Measurements from ENCODE around the gene COL24A1.
A peak's percentile ranks its signal among the peaks of the same experiment; 100 is the strongest.
"Not testable (repeated sequence)": the region's sequence is repeated elsewhere in the genome, so short reads cannot be mapped to it uniquely, and the experiment has no call there.

The COL24A1 gene

DNA sequence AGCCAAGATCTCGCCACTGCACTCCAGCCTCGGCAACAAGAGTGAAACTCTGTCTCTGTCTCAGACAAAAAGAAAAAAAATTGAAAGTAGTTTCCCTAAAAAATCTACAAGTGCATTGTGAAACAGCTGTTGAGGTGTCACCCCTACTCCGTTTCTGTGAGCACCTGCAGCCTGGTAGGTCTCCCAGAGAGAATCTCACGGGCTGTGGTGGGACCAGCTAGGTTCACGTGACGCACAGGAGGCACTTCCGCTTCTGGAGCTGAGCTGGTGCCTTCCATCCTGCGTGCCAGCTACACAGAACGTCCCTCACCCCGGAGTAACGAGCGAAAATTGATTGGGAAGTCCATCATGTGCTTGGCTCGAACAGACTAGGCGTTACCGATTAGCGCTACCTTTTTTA is 66.8 kb downstream of the COL24A1 start:
- H3K27ac ChIP-seq (ENCODE audit: insufficient read depth in 1 of 2, low read depth in 1 of 2, low read length in 2 of 2, poor library complexity in 1 of 2, severe bottlenecking in 2 of 2) = no peak overlapping the region
- H3K4me3 ChIP-seq (ENCODE audit: control insufficient read depth in 1 of 7, extremely low read depth in 1 of 7, insufficient read depth in 4 of 7, low read depth in 2 of 7, low read length in 6 of 7) = no peak overlapping the region
- DNase-seq = no peak
- POLR2A ChIA-PET = no interaction called here
- H3K36me3 ChIP-seq (ENCODE audit: control insufficient read depth in 4 of 4, insufficient read depth in 4 of 4, low read length in 3 of 4) = no peaks in the 10 kb centered on the region
- H3K9me3 ChIP-seq (ENCODE audit: control extremely low read depth in 1 of 5, control insufficient read depth in 4 of 5, insufficient read depth in 2 of 5, low read depth in 1 of 5, low read length in 4 of 5) = peaks cover 0 to 3% (median 0%) of the 10 kb centered on the region in 5 experiments
- peaks cover 2 to 16% (median 7%) of the 10 kb centered on the region in 4 experiments for H3K4me1 ChIP-seq (ENCODE audit: control extremely low read depth in 1 of 4, control insufficient read depth in 4 of 4, insufficient read depth in 4 of 4, low read length in 3 of 4)
- 98% methylated on average over 10 of the region's 16 CpGs for WGBS (ENCODE audit: insufficient coverage)
- no peaks in the 10 kb centered on the region for H3K27me3 ChIP-seq (replicated peaks in 2 of 5; ENCODE audit: control insufficient read depth in 4 of 5, insufficient read depth in 5 of 5, low read length in 4 of 5)
- CTCF ChIA-PET = interaction anchor here (1.1 kb wide), 1 partner anchor 16 kb away, joined by 3 read pairs; no protein-coding TSS in a partner anchor

DNA sequence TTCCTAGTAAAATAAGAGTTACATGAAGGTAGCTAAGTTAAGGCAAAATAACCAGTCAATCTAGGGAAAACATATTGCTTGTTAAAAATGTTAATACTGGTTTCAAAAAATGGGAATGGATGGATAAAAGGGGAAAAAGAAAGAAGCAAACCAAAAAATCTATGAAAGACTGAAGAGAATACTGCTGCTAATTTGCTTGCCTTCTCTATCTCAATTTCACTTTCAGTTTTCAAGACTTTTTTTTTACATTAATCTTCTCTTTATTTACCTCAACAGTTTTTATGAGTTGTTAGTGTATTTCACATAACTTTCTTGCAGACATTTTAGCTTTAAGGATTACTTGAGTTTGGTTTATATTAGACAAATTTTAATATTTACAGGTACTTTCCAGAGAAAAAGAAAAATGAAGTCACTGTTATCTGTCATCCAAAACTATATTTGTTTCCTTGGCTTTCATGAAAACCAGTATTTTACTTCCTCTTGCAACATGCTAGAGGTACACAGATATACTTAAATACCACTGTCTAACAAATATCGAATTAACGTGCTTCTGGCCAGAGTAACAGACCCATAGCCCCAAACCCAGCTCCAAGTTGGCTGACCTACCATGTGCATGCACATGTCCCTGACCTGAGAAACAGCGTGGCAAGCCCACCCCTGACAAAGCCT is 70.7 kb downstream of the COL24A1 start:
- Histone ChIP-seq H3K36me3 (ENCODE audit: control insufficient read depth in 4 of 4, insufficient read depth in 4 of 4, low read length in 3 of 4) (no peaks in the 10 kb centered on the region), H3K9me3 (ENCODE audit: control extremely low read depth in 1 of 5, control insufficient read depth in 4 of 5, insufficient read depth in 2 of 5, low read depth in 1 of 5, low read length in 4 of 5) (no peaks in the 10 kb centered on the region), H3K4me1 (ENCODE audit: control extremely low read depth in 1 of 4, control insufficient read depth in 4 of 4, insufficient read depth in 4 of 4, low read length in 3 of 4) (peaks cover 2 to 16% (median 7%) of the 10 kb centered on the region in 4 experiments), H3K4me3 (ENCODE audit: control insufficient read depth in 1 of 7, extremely low read depth in 1 of 7, insufficient read depth in 4 of 7, low read depth in 2 of 7, low read length in 6 of 7) (peak overlapping the region in 4 of 7 experiments; percentile 8 to 64 (median 12)), H3K27me3 (replicated peaks in 2 of 5; ENCODE audit: control insufficient read depth in 4 of 5, insufficient read depth in 5 of 5, low read length in 4 of 5) (no peaks in the 10 kb centered on the region), H3K27ac (ENCODE audit: insufficient read depth in 1 of 2, low read depth in 1 of 2, low read length in 2 of 2, poor library complexity in 1 of 2, severe bottlenecking in 2 of 2) (peak overlapping the region; percentile 29 to 70)
- peak in 2 of 3 donors; percentile 53 to 59 for DNase-seq
- 27% methylated on average over 3 of the region's 3 CpGs for WGBS (ENCODE audit: insufficient coverage)
- CTCF ChIA-PET = no interaction called here
- POLR2A ChIA-PET = interaction anchor here (0.7 kb wide), 1 partner anchor 98 kb away, joined by 3 read pairs; no protein-coding TSS in a partner anchor

DNA sequence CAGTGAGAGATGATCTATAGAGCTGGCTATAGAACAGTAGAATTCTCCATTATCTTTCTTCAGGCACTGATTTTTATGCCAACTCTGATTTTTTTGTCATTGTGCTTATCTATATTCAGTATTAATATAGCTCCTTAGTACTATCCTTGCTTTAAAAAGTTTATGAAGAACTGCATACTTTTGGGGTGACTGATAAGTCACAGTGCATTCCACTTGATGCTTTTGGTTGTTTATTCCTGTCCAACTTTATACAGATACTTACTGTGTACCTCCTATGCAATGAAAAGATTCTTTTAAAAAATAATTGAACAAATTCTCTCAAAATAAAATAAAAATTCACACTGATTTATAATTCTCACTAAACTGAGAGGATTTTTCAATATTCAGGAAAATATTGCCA is 71.6 kb downstream of the COL24A1 start:
- CTCF ChIA-PET = interaction anchor here (1.3 to 1.5 kb wide), 2 partner anchors 16 to 69 kb away, joined by 3 to 4 read pairs; no protein-coding TSS in a partner anchor
- POLR2A ChIA-PET = no interaction called here
- H3K4me1 ChIP-seq (ENCODE audit: control extremely low read depth in 1 of 4, control insufficient read depth in 4 of 4, insufficient read depth in 4 of 4, low read length in 3 of 4) = peaks cover 2 to 16% (median 7%) of the 10 kb centered on the region in 4 experiments
- H3K27me3 ChIP-seq (replicated peaks in 2 of 5; ENCODE audit: control insufficient read depth in 4 of 5, insufficient read depth in 5 of 5, low read length in 4 of 5) = no peaks in the 10 kb centered on the region
- no peak for DNase-seq
- peak overlapping the region in 1 of 7 experiments; percentile 64 for H3K4me3 ChIP-seq (ENCODE audit: control insufficient read depth in 1 of 7, extremely low read depth in 1 of 7, insufficient read depth in 4 of 7, low read depth in 2 of 7, low read length in 6 of 7)
- no peak overlapping the region for H3K27ac ChIP-seq (ENCODE audit: insufficient read depth in 1 of 2, low read depth in 1 of 2, low read length in 2 of 2, poor library complexity in 1 of 2, severe bottlenecking in 2 of 2)
- H3K36me3 ChIP-seq (ENCODE audit: control insufficient read depth in 4 of 4, insufficient read depth in 4 of 4, low read length in 3 of 4) = no peaks in the 10 kb centered on the region
- no peaks in the 10 kb centered on the region for H3K9me3 ChIP-seq (ENCODE audit: control extremely low read depth in 1 of 5, control insufficient read depth in 4 of 5, insufficient read depth in 2 of 5, low read depth in 1 of 5, low read length in 4 of 5)

DNA sequence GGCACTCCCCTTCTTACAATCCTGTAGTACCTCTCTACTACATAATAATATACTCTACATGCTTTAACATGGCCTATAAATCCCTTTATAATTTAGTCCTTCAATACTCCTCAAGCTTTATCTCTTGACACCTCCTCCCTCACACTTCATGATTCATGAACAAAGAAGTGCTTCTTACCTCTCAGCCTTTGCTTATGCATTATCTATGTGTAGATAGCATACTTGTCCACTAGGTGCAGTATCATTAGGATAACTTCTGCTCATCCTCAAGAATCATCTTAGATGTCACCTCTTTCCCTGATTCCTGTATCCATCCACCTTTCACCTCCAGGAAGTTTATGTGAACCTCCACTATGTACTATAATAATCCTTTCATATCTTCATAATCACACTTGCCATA is 74.4 kb downstream of the COL24A1 start:
- Histone ChIP-seq H3K9me3 (ENCODE audit: control extremely low read depth in 1 of 5, control insufficient read depth in 4 of 5, insufficient read depth in 2 of 5, low read depth in 1 of 5, low read length in 4 of 5) (peaks cover 0 to 2% (median 0%) of the 10 kb centered on the region in 5 experiments), H3K4me1 (ENCODE audit: control extremely low read depth in 1 of 4, control insufficient read depth in 4 of 4, insufficient read depth in 4 of 4, low read length in 3 of 4) (peaks cover 2 to 16% (median 7%) of the 10 kb centered on the region in 4 experiments), H3K27ac (ENCODE audit: insufficient read depth in 1 of 2, low read depth in 1 of 2, low read length in 2 of 2, poor library complexity in 1 of 2, severe bottlenecking in 2 of 2) (no peak overlapping the region), H3K4me3 (ENCODE audit: control insufficient read depth in 1 of 7, extremely low read depth in 1 of 7, insufficient read depth in 4 of 7, low read depth in 2 of 7, low read length in 6 of 7) (no peak overlapping the region), H3K27me3 (replicated peaks in 2 of 5; ENCODE audit: control insufficient read depth in 4 of 5, insufficient read depth in 5 of 5, low read length in 4 of 5) (no peaks in the 10 kb centered on the region), H3K36me3 (ENCODE audit: control insufficient read depth in 4 of 4, insufficient read depth in 4 of 4, low read length in 3 of 4) (no peaks in the 10 kb centered on the region)
- CTCF ChIA-PET = no interaction called here
- POLR2A ChIA-PET = no interaction called here
- DNase-seq = no peak

DNA sequence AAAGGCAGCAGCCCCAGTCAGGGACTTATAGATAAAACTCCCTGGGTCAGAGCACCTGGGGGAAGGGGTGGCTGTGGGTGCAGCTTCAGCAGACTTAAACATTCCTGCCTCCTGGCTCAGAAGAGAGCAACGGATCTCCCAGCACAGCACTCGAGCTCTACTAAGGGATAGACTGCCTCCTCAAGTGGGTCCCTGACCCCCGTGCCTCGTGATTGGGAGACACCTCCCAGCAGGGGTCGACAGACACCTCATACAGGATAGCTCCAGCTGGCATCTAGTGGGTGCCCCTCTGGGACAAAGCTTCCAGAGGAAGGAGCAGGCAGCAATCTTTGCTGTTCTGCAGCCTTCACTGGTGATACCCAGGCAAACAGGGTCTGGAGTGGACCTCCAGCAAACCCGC is 84.1 kb downstream of the COL24A1 start:
- CTCF ChIA-PET; H3K4me3 ChIP-seq (ENCODE audit: control insufficient read depth in 1 of 7, extremely low read depth in 1 of 7, insufficient read depth in 4 of 7, low read depth in 2 of 7, low read length in 6 of 7); H3K4me1 ChIP-seq (ENCODE audit: control extremely low read depth in 1 of 4, control insufficient read depth in 4 of 4, insufficient read depth in 4 of 4, low read length in 3 of 4); H3K9me3 ChIP-seq (ENCODE audit: control extremely low read depth in 1 of 5, control insufficient read depth in 4 of 5, insufficient read depth in 2 of 5, low read depth in 1 of 5, low read length in 4 of 5); H3K27ac ChIP-seq (ENCODE audit: insufficient read depth in 1 of 2, low read depth in 1 of 2, low read length in 2 of 2, poor library complexity in 1 of 2, severe bottlenecking in 2 of 2); H3K36me3 ChIP-seq (ENCODE audit: control insufficient read depth in 4 of 4, insufficient read depth in 4 of 4, low read length in 3 of 4); DNase-seq; POLR2A ChIA-PET; H3K27me3 ChIP-seq (replicated peaks in 2 of 5; ENCODE audit: control insufficient read depth in 4 of 5, insufficient read depth in 5 of 5, low read length in 4 of 5): not testable (repeated sequence)
- WGBS (ENCODE audit: insufficient coverage) = 95% methylated on average over 4 of the region's 6 CpGs

DNA sequence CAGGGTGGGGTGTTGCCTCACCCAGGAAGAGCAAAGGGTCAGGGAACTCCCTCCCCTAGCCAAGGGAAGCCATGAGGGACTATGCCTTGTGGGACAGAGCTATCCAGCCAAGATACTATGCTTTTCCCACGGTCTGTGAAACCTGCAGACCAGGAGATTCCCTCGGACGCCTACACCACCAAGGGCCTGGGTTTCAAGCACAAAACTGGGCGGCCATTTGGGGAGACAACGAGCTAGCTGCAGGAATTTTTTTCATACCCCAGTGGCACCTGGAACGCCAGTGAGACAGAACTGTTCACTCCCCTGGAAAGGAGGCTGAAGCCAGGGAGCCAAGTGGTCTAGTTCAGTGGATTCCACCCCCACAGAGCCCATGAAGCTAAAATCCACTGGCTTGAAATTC is 84.7 kb downstream of the COL24A1 start:
- DNase-seq; H3K4me1 ChIP-seq (ENCODE audit: control extremely low read depth in 1 of 4, control insufficient read depth in 4 of 4, insufficient read depth in 4 of 4, low read length in 3 of 4); CTCF ChIA-PET; H3K4me3 ChIP-seq (ENCODE audit: control insufficient read depth in 1 of 7, extremely low read depth in 1 of 7, insufficient read depth in 4 of 7, low read depth in 2 of 7, low read length in 6 of 7); H3K27ac ChIP-seq (ENCODE audit: insufficient read depth in 1 of 2, low read depth in 1 of 2, low read length in 2 of 2, poor library complexity in 1 of 2, severe bottlenecking in 2 of 2); H3K27me3 ChIP-seq (replicated peaks in 2 of 5; ENCODE audit: control insufficient read depth in 4 of 5, insufficient read depth in 5 of 5, low read length in 4 of 5); H3K9me3 ChIP-seq (ENCODE audit: control extremely low read depth in 1 of 5, control insufficient read depth in 4 of 5, insufficient read depth in 2 of 5, low read depth in 1 of 5, low read length in 4 of 5); POLR2A ChIA-PET; H3K36me3 ChIP-seq (ENCODE audit: control insufficient read depth in 4 of 4, insufficient read depth in 4 of 4, low read length in 3 of 4): not testable (repeated sequence)
- WGBS (ENCODE audit: insufficient coverage) = 92% methylated on average over 6 of the region's 6 CpGs

DNA sequence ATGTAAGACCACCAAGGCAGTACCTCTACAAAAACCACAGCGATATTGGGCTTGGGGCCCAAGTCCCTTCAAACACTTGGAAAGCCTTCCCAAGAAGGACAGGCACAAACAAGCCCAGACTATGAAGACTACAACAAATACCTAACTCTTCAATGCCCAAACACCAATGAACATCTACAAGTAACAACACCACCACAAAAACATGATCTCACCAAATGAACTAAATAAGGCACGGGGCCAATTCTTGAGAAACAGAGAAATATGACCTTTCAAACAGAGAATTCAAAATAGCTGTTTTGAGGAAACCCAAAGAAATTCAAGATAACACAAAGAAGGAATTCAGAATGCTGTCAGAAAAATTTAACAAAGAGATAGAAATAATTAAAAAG is 86.8 kb downstream of the COL24A1 start:
- Histone ChIP-seq H3K27me3 (replicated peaks in 2 of 5; ENCODE audit: control insufficient read depth in 4 of 5, insufficient read depth in 5 of 5, low read length in 4 of 5) (no peaks in the 10 kb centered on the region), H3K9me3 (ENCODE audit: control extremely low read depth in 1 of 5, control insufficient read depth in 4 of 5, insufficient read depth in 2 of 5, low read depth in 1 of 5, low read length in 4 of 5) (peaks cover 0 to 3% (median 0%) of the 10 kb centered on the region in 5 experiments), H3K4me1 (ENCODE audit: control extremely low read depth in 1 of 4, control insufficient read depth in 4 of 4, insufficient read depth in 4 of 4, low read length in 3 of 4) (no peaks in the 10 kb centered on the region), H3K4me3 (ENCODE audit: control insufficient read depth in 1 of 7, extremely low read depth in 1 of 7, insufficient read depth in 4 of 7, low read depth in 2 of 7, low read length in 6 of 7) (no peak overlapping the region), H3K27ac (ENCODE audit: insufficient read depth in 1 of 2, low read depth in 1 of 2, low read length in 2 of 2, poor library complexity in 1 of 2, severe bottlenecking in 2 of 2) (no peak overlapping the region), H3K36me3 (ENCODE audit: control insufficient read depth in 4 of 4, insufficient read depth in 4 of 4, low read length in 3 of 4) (no peaks in the 10 kb centered on the region)
- POLR2A ChIA-PET = no interaction called here
- CTCF ChIA-PET = interaction anchor here (0.7 to 1.5 kb wide), 2 partner anchors 15 to 34 kb away, joined by 3 to 4 read pairs; no protein-coding TSS in a partner anchor
- no peak for DNase-seq
- WGBS (ENCODE audit: insufficient coverage) = no CpG with 5 or more reads among the region's 2 CpGs

All from common myeloid progenitor, CD34-positive (primary cell).